HG02571 (cell line): ENCODE data around the gene PURB.
"Not testable (repeated sequence)": the region's sequence is repeated elsewhere in the genome, so short reads cannot be mapped to it uniquely, and the experiment has no call there.

Experiments used
- ATAC-seq: cut with Tn5 transposase; IDR thresholded peaks from one replicate; pipeline ENCODE4 v1.9.1; 2021; ENCODE audit warnings: mild to moderate bottlenecking, moderate library complexity; ENCODE audit not compliant: unreplicated experiment

The PURB gene

DNA sequence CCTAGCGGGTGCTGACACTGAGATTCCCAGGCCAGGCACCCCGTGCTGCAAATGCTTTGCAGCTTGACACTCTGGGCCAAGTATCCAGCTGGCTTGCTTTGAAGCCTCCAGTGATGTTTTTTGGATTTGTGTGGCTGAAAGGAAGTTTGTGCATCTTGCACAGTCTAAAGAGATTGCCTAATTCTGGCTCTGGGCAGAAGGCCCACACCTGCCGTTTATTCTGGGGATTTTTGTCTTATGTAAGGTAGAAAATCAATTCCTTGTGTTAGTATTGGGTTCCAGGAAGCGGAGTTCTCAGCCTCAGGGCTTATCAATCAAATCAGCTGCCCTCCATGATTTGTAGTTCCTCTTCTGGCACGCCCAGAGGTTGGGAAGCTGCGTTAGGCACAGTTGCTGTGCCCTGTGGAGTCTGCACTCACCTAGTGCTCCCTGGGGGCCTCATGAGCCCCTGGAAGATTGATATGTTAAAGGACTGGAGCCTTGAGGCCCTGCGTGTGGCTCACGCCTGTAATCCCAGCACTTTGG lies 8.4 kb upstream of the PURB start:
- ATAC-seq, result no peak

GRCh38 chr7:44891791-44892190 lies 6.5 kb upstream of the PURB start:
- no peak for ATAC-seq

- no peak for ATAC-seq
Measured at GRCh38 chr7:44891372-44891771, 6.0 kb upstream of the PURB start.

GRCh38 chr7:44889086-44889781 lies 3.9 kb upstream of the PURB start:
- ATAC-seq, result no peak

DNA sequence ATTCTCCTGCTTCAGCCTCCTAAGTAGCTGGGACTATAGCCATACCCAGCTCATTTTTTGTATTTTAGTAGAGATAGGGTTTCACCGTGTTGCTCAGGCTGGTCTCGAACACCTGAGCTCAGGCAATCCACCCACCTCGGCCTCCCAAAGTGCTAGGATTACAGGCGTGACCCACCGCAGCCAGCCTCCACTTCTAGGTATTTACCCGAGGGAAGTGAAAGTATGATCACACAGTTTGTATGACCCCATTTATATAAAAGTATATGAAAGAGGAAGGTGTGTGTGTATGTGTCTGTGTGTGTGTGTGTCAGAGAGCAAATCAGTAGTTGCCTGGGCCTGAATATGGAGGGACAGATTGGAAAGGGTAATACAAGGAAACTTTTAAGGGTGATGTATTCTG lies 2.0 kb upstream of the PURB start:
- no peak for ATAC-seq

GRCh38 chr7:44884621-44885393 lies 523 bp downstream of the PURB start:
- peak; percentile 18 for ATAC-seq

- ATAC-seq, result no peak
Measured at GRCh38 chr7:44883961-44884620, 1.2 kb downstream of the PURB start.

DNA sequence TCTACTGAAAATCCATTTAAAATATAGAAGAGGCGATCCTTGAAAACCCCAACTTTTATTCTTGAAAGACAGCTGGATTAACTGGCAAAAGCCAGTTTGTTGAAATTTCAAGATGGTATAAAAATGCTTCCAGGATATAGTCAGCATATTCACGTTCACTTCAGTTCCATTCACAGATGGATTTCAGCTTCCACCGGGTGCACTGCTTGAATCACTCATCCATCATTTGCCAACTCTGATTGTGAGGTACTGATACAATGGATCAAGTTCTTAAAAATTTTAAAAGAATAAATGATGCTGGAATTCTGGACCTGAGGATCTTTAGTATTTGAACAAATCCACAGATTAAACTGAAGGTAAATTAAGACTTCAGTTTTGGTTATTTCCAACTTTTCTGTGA lies 2.4 kb downstream of the PURB start:
- ATAC-seq, result no peak

DNA sequence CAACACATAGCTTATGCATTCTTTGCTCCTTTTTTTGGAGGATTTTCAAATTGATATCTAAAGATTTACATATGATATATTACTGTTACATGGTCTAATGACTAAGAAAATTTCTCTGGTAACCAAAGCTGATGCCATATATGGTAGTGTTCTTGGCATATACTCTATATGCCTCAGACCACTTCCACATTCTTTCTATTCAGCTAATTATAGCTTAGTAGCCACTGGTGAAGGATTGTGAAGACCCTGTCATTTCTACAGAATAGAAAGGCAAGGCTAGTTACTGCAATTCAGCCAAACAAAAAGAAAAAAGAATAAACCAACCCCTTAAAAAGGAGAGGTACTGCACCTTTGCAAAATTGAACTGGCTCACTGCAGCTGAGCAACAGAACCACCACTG lies 3.7 kb downstream of the PURB start:
- no peak for ATAC-seq

- ATAC-seq, result no peak
Measured at GRCh38 chr7:44881066-44881600, 4.2 kb downstream of the PURB start.

GRCh38 chr7:44880317-44881018 lies 4.9 kb downstream of the PURB start:
- no peak for ATAC-seq

GRCh38 chr7:44876393-44876792 lies 8.9 kb downstream of the PURB start:
- no peak for ATAC-seq

DNA sequence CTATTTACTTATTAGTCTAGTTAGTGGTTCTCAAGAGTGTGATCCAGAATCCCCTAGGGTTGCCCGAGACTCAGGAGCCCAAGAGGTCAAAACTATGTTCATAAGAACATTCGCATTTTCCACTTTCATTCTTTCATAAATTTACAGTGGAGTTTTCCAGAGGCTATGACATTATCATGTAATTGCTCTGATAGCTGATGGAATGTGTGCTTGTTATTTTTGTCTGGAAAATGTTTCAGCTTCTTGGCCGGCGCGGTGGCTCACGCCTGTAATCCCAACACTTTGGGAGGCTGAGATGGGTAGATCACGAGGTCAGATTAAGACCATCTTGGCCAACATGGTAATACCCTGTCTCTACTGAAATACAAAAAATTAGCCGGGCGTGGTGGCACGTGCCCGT lies 10.1 kb downstream of the PURB start:
- no peak for ATAC-seq

GRCh38 chr7:44872787-44873186 lies 12.5 kb downstream of the PURB start:
- ATAC-seq, result no peak

DNA sequence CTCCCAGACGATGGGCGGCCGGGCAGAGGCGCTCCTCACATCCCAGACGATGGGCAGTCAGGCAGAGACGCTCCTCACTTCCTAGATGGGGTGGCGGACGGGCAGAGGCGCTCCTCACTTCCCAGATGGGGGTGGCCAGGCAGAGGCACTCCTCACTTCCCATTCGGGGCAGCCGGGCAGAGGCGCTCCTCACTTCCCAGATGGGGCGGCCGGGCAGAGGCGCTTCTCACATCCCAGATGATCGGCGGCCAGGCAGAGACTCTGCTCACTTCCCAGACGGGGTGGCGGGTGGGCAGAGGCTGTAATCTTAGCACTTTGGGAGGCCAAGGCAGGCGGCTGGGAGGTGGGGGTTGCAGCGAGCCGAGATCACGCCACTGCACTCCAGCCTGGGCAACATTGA lies 13.4 kb downstream of the PURB start:
- not testable (repeated sequence) for ATAC-seq

GRCh38 chr7:44870780-44871179 lies 14.6 kb downstream of the PURB start:
- ATAC-seq, result not testable (repeated sequence)

DNA sequence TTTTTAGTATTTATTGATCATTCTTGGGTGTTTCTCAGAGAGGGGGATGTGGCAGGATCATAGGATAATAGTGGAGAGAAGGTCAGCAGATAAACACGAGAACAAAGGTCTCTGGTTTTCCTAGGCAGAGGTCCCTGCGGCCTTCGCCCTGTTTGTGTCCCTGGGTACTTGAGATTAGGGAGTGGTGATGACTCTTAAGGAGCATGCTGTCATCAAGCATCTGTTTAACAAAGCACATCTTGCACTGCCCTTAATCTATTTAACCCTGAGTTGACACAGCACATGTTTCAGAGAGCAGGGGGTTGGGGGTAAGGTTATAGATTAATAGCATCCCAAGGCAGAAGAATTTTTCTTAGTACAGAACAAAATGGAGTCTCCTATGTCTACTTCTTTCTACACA lies 15.0 kb downstream of the PURB start:
- not testable (repeated sequence) for ATAC-seq

DNA sequence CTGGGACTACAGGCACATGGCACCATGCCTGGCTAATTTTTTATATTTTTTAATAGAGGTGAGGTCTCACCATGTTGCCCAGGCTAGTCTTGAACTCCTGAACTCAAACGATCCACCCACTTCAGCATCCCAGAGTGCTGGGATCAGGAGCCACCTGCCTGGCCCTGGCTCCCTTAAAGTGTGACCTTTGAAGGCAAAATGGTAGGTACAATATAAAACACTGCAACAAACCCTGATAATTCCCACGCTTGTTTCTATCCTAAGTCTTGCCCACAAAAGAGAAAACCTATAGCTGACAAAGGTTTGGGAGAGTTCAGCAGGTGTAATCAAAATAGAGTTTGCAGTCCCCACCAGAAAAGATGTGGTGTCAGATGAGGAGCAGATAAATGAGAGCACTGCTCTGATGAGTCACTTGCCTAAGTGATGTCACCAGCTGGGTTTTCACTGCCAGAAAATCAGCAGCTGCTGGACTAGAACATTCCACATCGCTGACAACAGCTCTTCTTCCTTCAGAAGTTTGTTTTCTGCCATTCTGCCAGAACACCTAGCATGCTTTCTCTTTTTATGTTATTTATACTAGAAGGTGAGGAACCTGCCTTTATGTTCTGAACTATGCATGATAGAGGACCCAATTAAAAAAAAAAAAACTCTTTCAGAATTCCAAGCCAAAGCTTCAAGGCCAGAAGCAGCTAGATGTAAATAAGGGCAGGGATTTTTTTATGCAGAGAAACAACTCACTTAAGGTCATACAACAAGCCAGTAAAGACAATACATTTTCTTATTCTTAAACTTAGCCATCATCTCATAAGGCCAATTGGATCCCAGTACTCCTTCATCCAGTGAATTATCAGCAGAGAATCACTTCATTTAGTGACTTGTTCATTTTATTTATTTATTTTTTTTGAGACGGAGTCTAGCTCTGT lies 18.0 kb downstream of the PURB start:
- ATAC-seq, result no peak

GRCh38 chr7:44861949-44862348 lies 23.4 kb downstream of the PURB start:
- ATAC-seq, result not testable (repeated sequence)

DNA sequence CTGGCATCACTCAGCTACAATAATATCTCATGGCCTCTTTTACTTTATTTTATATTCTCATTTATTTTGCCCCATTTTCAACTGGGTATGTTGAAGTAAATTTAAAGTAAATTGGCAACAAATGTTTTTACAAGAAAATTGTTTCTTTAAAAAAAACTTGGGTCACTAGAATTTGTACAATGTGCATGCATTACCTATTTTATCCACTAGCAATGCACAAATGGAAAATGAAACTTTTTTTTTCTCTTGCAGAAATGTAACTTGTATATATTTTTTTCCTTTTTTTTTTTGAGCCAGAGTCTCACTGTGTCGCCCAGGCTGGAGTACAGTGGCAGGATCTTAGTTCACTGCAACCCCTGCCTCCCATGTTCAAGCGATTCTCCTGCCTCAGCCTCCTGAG lies 27.2 kb downstream of the PURB start:
- ATAC-seq, result no peak
